ENCODE data around the gene CFAP46. TPM values are rescaled to one million over a fixed set of nuclear protein-coding genes. Genes with fewer than 3 reads are reported as not detected.
"Not testable (repeated sequence)": the region's sequence is repeated elsewhere in the genome, so short reads cannot be mapped to it uniquely, and the experiment has no call there.

The CFAP46 gene
- total and polyA plus RNA-seq, 9 donors, result 0.22 to 1.1 (median 0.61) TPM

DNA sequence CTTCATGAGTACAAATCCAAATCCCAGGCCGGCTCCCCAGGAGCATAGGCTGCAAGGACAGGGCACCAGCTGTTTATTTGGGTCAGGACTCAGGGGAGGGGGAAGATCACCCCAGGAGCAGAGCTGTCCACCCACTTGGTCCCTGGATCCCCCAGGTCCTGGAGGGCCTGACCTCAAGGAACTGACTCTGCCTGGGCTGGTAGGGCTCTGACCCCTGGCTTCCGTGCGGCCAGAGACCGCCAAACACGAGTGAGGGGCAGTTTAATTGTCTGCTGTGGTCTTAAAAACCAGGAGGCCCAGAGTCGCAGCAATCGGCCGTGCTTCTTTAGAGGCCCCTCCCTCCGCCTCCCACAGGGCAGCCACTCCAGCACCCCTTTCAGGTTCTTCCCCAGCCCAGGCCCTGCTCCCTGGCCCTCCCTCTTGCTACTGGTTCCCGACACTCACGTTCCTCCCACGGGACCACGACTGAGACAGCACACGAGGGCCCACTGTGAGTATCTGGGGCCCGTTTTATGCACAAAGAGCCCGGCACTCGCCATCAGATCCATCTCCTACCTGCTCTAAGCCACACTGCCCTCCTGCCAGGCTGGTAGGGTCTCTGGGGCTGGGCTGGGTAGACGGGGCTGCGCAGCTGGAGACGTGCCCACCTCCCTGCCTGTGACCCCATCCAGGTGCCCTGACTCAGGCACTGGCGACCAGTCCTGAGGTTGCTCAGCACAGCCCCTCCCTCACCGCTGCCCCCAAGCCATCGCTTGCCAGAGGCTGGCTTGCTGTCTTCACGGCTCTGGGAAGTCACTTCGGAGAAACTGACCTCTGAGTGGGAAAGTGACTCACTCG, 30.0 kb upstream of the CFAP46 start:
- H3K9me3 ChIP-seq (replicated peaks; ENCODE audit: control insufficient read depth, low read depth, low read length), result no peaks in the 10 kb centered on the region
- no peak overlapping the region for H3K27ac ChIP-seq (ENCODE audit: low read length)
- DNase-seq, result no peak
- WGBS (ENCODE audit: insufficient coverage), result 69% methylated on average over 18 of the region's 26 CpGs
- no peaks in the 10 kb centered on the region for H3K36me3 ChIP-seq (ENCODE audit: control insufficient read depth, insufficient read depth, low read length)
- peaks cover 8% of the 10 kb centered on the region for H3K4me1 ChIP-seq (ENCODE audit: control insufficient read depth, insufficient read depth, low read length)
- no peak overlapping the region for H3K4me3 ChIP-seq (ENCODE audit: low read length)
- peaks cover 45% of the 10 kb centered on the region for H3K27me3 ChIP-seq (ENCODE audit: control insufficient read depth, insufficient read depth, low read length)

DNA sequence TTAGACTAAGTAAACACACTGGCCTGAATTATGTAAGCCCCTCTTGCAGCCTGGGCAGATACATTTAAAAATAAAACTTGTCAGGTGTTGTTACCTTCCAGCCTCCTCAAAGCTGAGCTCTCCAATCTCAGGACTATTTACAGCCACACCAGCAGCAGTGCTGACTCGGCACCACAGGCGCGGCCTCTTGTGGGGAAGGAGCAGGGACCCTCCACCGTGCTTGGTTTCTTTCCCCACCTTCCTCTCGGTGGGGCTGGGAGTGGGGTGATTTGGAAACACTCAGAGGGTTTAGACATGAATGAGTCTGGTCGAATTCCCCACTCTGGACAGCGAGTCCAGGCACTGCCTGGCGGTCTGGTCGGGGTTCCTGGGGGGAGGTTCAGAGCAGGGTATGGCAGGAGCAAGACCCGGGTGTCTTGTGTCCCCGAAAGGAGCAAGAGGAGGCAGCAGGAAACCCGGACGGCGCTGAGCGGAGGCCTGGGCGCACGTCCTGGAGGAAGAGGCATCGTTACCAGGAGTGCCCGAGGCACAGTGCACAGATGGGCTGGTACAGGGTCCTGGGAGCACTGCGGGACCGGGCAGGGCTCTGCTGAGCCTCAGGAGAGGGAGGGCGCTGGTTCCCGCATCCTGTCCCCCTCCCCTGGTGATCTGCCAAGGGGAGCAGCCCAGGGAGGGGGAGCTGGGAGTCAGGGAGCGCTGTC, 29.2 kb upstream of the CFAP46 start:
- WGBS (ENCODE audit: insufficient coverage), result 47% methylated on average over 14 of the region's 24 CpGs
- Histone ChIP-seq H3K4me3 (ENCODE audit: low read length) (no peak overlapping the region), H3K36me3 (ENCODE audit: control insufficient read depth, insufficient read depth, low read length) (no peaks in the 10 kb centered on the region), H3K27ac (ENCODE audit: low read length) (no peak overlapping the region), H3K9me3 (replicated peaks; ENCODE audit: control insufficient read depth, low read depth, low read length) (no peaks in the 10 kb centered on the region), H3K27me3 (ENCODE audit: control insufficient read depth, insufficient read depth, low read length) (peaks cover 45% of the 10 kb centered on the region), H3K4me1 (ENCODE audit: control insufficient read depth, insufficient read depth, low read length) (peaks cover 8% of the 10 kb centered on the region)
- no peak for DNase-seq

GRCh38 chr10:132970641-132971438, 28.5 kb upstream of the CFAP46 start:
- H3K36me3 ChIP-seq (ENCODE audit: control insufficient read depth, insufficient read depth, low read length), result no peaks in the 10 kb centered on the region
- 79% methylated on average over 20 of the region's 22 CpGs for WGBS (ENCODE audit: insufficient coverage)
- H3K9me3 ChIP-seq (replicated peaks; ENCODE audit: control insufficient read depth, low read depth, low read length), result no peaks in the 10 kb centered on the region
- no peak overlapping the region for H3K4me3 ChIP-seq (ENCODE audit: low read length)
- H3K4me1 ChIP-seq (ENCODE audit: control insufficient read depth, insufficient read depth, low read length), result peaks cover 8% of the 10 kb centered on the region
- no peak for DNase-seq
- peaks cover 42% of the 10 kb centered on the region for H3K27me3 ChIP-seq (ENCODE audit: control insufficient read depth, insufficient read depth, low read length)
- no peak overlapping the region for H3K27ac ChIP-seq (ENCODE audit: low read length)

- DNase-seq, result no peak
- Histone ChIP-seq H3K4me1 (ENCODE audit: control insufficient read depth, insufficient read depth, low read length) (no peaks in the 10 kb centered on the region), H3K36me3 (ENCODE audit: control insufficient read depth, insufficient read depth, low read length) (no peaks in the 10 kb centered on the region), H3K27me3 (ENCODE audit: control insufficient read depth, insufficient read depth, low read length) (peaks cover 53% of the 10 kb centered on the region), H3K27ac (ENCODE audit: low read length) (no peak overlapping the region), H3K9me3 (replicated peaks; ENCODE audit: control insufficient read depth, low read depth, low read length) (no peaks in the 10 kb centered on the region), H3K4me3 (ENCODE audit: low read length) (no peak overlapping the region)
- 38% methylated on average over 11 of the region's 11 CpGs for WGBS (ENCODE audit: insufficient coverage)
Observed at GRCh38 chr10:132967540-132967939, 25.2 kb upstream of the CFAP46 start.

DNA sequence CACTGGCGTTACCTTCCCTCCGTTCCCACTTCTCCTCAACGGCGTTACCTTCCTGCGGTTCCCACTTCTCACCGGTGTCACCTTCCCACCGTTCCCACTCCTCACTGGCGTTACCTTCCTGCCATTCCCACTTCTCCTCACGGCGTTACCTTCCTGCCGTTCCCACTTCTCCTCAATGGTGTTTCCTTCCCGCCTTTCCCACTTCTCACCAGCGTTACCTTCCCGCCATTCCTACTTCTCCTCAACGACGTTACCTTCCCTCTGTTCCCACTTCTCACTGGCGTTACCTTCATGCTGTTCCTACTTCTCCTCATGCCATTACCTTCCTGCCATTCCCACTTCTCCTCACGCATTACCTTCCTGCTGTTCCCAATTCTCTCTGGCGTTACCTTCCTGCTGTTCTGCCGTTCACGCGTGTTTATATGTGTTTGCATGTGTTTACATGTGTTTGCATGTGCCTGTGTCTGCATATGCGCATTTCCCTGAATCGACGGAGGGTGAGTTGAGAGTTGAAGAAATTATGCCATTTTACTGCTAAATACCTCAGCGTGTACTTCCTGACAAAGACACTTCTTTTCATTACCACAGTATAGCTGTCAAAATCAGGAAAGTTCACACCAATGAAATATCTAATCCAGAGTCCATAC, 23.2 kb upstream of the CFAP46 start:
- Histone ChIP-seq H3K36me3 (ENCODE audit: control insufficient read depth, insufficient read depth, low read length) (no peaks in the 10 kb centered on the region), H3K9me3 (replicated peaks; ENCODE audit: control insufficient read depth, low read depth, low read length) (no peaks in the 10 kb centered on the region), H3K4me3 (ENCODE audit: low read length) (no peak overlapping the region), H3K4me1 (ENCODE audit: control insufficient read depth, insufficient read depth, low read length) (peaks cover 5% of the 10 kb centered on the region), H3K27ac (ENCODE audit: low read length) (no peak overlapping the region), H3K27me3 (ENCODE audit: control insufficient read depth, insufficient read depth, low read length) (peaks cover 41% of the 10 kb centered on the region)
- DNase-seq, result no peak
- 71% methylated on average over 17 of the region's 26 CpGs for WGBS (ENCODE audit: insufficient coverage)

GRCh38 chr10:132964707-132965410, 22.5 kb upstream of the CFAP46 start:
- H3K27me3 ChIP-seq (ENCODE audit: control insufficient read depth, insufficient read depth, low read length), result peaks cover 39% of the 10 kb centered on the region
- not testable (repeated sequence) for H3K4me3 ChIP-seq (ENCODE audit: low read length); H3K36me3 ChIP-seq (ENCODE audit: control insufficient read depth, insufficient read depth, low read length); H3K4me1 ChIP-seq (ENCODE audit: control insufficient read depth, insufficient read depth, low read length); H3K27ac ChIP-seq (ENCODE audit: low read length); DNase-seq; H3K9me3 ChIP-seq (replicated peaks; ENCODE audit: control insufficient read depth, low read depth, low read length)
- WGBS (ENCODE audit: insufficient coverage), result 68% methylated on average over 41 of the region's 43 CpGs

DNA sequence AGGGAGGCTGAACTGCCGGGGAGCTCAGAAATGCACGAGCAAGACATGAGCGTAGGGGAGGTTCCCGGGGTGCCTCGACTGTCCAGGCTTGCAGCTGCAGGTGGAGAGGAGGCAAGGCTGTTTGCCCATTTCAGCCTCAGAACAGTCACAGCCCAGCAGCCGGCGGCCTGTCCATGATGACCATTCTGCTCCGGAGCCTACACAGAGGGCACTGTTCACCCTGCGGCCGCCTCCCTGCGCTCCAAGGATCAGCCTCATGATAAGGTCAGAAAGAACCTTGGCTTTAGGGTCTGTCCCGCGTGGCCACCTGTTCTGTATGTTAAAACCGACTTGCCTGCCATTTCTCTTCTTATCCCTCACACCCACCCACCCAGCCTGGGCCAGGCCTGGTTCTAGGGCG, 21.9 kb upstream of the CFAP46 start:
- Histone ChIP-seq H3K4me3 (ENCODE audit: low read length) (no peak overlapping the region), H3K27ac (ENCODE audit: low read length) (no peak overlapping the region), H3K4me1 (ENCODE audit: control insufficient read depth, insufficient read depth, low read length) (peaks cover 5% of the 10 kb centered on the region), H3K36me3 (ENCODE audit: control insufficient read depth, insufficient read depth, low read length) (no peaks in the 10 kb centered on the region), H3K27me3 (ENCODE audit: control insufficient read depth, insufficient read depth, low read length) (peaks cover 39% of the 10 kb centered on the region), H3K9me3 (replicated peaks; ENCODE audit: control insufficient read depth, low read depth, low read length) (no peaks in the 10 kb centered on the region)
- DNase-seq, result no peak
- WGBS (ENCODE audit: insufficient coverage), result 83% methylated on average over 14 of the region's 15 CpGs

DNA sequence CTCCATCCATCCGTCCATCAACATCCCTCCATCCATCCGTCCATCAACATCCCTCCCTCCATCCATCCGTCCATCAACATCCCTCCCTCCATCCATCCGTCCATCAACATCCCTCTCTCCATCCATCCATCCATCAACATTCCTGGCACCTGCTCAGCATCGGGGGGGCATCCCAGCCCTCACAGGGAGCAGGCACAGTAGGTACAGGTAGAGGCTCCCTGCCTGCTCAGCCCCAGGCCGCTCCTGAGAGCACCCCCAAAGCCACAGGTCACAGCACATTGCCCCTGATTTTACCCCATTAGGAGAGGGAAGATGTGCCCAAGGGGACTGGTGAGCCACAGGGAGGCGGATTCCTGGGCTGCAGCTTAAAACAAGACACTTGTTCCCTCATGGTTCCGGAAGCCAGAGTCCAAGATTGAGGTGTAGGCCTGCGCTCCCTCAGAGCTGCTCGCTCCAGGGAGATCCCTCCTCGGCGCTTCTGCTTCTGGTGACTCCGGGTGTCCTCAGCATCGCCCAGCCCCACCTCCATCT, 21.1 kb upstream of the CFAP46 start:
- WGBS (ENCODE audit: insufficient coverage), result 94% methylated on average over 13 of the region's 14 CpGs
- peaks cover 41% of the 10 kb centered on the region for H3K27me3 ChIP-seq (ENCODE audit: control insufficient read depth, insufficient read depth, low read length)
- H3K9me3 ChIP-seq (replicated peaks; ENCODE audit: control insufficient read depth, low read depth, low read length), result no peaks in the 10 kb centered on the region

More for the DNA sequence above, 21.1 kb upstream of the CFAP46 start:
- no peak for DNase-seq
- no peak overlapping the region for H3K4me3 ChIP-seq (ENCODE audit: low read length)
- H3K4me1 ChIP-seq (ENCODE audit: control insufficient read depth, insufficient read depth, low read length), result peaks cover 12% of the 10 kb centered on the region
- H3K36me3 ChIP-seq (ENCODE audit: control insufficient read depth, insufficient read depth, low read length), result no peaks in the 10 kb centered on the region
- no peak overlapping the region for H3K27ac ChIP-seq (ENCODE audit: low read length)

Data from muscle of leg (tissue), 11 donors.